Raji (cell line): ENCODE results near the gene L1CAM.

Source experiments
- POLR2A ChIP-seq: IDR thresholded peaks from 2 replicates; pipeline ENCODE4 v1.6.1; 2011; ENCODE audit warnings: low read depth, low read length, control low read depth; ENCODE audit not compliant: insufficient read depth

Gene L1CAM

DNA sequence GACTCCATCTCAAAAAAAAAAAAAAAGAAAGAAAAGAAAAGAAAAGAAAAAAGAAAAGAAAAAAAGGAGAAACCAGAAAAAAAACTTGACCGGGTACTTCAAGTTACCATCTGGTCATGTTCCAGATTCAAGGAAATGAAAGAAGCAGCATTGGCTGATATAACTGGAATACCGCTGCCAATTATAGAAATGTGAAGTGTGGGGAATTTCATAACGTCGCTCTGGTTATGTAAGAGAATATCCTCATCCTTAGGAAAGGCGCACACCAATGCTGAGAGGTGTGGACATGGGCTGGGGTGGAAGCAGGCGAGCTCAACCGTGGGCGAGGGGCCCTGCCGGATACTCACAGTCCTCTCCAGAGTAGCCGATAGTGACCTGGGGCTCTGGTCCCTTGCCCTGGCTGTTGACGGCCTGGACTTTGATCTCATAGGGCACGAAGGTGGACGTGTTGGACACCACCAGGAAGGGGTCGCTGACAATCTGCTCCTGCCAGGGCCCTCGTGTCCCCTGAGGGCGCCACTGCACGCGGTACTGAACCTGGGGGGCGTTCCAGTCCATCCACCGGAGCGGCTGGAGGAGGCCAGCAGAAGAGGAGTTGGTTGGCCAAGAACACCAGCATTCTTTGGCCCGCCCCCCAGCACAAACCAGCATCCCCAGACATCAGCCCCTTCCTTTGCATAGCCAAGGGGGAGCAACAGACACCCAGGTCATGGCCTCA, 19.5 kb downstream of the L1CAM start:
- no peak for TF ChIP-seq POLR2A

DNA sequence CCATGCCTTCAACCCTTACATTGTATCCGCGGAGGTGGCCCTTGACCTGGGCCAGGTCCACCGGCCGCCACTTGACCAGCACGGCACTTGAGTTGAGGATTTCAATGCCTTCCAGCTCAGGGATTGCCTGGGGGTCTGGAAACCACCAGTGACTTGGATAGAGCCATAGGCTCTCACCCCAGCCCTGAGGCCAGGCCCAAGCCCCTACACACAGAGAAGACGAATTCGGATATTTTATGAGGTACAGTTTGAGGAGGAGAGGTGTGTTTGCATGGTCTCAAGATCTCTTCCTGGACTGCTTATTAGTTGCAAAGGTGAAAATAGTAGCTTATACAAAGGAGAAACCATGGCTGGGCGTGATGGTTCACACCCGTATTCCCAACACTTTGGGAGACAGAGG, 20.3 kb downstream of the L1CAM start:
- TF ChIP-seq POLR2A, result no peak

DNA sequence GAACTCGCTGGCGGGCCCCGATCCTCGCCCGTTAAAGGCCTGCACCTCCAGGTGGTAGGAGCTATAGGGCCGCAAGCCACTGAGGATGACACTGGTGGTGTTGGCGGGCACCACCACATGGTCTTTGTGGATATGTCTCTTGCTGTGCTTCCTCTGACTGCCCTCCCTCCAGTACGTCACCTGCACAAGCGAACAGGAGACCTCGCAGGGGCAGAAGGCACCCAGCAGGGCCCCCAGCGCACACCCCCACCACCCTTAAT, 20.7 kb downstream of the L1CAM start:
- no peak for TF ChIP-seq POLR2A

DNA sequence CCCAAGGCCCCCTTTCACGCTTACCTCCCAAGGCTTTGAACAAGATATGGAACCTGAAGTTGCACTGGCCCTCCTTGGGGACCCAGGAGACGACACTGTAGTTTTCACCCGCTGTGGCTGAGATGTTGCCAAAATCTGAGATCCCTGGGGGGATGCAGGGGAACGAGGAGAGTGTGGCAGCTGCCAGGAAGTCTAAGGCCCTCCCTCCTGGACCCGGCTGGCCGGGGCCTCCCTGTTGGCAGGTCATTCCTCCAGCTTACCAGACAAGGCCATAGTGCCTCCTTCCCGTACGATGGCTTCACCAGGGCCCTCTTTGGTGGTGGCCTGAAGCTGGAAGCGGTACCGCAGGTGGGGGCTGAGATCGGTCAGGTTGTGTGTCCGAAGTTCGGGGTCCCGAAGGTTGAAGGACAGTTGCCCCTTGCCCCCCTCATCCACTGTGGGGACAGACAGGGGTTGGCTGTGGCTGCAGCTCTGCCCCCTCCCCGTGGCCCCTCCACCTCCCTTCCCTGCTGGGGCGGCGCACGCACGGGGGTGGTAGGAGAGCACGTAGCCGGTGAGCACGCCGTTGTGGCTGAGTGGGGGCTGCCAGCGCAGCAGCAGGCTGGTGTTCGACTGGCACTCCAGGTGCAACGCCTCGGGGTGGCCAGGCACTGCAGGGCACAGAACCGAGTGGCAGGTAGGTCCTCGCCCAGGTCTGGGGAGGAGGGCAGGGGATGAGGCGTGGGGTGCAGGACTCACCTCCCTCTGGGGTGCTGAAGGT, 21.2 kb downstream of the L1CAM start:
- TF ChIP-seq POLR2A, result no peak

DNA sequence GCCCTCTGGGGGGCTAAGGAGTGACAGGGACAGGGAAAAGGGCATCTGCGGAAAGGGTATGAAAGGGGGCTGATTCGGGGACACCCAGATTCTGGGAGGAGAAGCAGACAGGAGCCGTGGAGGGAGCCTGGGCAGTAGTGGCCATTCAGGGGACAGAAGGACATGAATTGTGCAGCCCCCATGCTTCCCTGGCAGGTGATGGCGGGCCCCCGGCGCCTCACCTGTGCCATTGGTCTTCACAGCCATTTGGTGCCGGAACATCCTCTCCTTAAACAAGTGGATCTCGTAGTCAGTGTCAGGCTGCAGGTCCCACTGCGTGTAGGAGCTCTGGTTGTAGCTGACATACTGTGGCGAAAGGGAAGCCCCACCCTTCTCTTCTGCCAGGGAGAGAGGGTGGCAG, 21.9 kb downstream of the L1CAM start:
- no peak for TF ChIP-seq POLR2A

DNA sequence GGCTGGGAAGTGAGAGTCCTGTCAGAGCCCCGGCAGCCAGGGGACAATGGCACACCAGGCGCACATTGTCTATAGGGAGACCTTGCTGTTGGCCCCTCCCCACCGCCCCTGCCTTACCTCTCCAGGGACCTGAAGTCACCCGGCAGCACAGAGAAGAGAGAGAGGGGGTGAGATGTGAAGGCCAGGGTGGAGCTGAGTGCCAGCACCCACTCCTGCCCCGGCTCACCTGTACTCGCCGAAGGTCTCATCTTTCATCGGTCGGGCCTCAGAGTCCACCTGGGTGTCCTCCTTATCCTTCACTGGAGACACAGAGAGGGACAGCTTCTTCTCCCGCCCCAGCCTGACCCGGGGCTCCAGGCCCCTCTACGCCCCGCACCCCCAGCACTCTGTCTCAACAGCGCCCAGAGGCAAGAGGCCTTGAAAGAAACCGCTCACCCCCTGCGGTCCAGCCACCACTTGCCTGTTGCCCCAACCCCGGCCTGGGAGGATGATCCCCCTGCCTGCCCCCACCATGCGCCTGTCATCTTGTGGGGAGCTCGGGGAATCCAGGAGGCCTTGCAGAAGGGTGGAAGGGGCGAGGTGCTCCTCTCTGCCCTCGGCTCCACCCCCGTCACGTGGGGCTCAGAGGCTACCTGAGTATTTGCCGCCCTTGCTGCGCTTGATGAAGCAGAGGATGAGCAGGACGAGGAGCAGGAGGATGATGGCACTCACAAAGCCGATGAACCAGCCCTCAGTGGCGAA, 22.6 kb downstream of the L1CAM start:
- TF ChIP-seq POLR2A, result no peak

DNA sequence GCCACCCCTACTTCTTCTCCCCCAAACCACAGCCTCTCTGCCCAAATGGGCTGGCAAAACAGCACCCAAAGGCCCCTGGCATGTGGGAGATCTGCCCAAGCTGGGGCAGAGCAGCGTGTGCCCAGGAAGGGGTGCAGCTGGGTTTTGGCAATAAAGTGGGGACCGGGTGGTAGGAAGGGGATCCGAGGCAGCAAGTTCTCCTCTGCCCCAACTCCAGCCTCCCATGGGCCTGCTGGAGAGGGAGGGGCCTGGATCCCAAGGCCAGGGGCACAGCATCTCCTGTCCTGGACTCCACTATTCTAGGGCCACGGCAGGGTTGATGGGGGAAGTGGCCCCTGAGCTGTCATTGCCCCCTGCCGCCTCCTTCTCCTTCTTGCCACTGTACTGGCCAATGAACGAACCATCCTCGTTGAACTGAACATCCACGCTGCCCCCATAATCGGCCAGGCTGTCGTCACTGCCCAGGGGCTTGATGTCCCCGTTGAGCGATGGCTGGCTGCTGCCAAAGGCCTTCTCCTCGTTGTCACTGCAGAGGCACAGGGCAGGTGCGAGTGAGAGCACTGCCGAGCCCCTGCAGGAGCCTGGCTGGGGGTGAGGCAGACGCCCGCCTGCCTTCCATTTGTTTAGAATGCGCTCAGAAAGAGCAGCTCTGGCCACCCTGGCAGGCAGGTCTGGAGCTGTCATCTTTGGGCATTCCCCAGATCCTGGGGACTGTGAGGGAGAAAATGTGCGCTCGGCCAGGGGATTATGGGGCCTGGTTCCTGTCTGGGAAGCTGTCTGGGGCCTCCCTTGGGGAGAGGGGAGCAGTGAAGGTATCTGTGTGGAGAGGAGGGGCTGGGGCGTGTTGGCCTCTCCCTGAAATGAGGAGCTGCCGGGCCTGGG, 23.4 kb downstream of the L1CAM start:
- TF ChIP-seq POLR2A, result no peak

DNA sequence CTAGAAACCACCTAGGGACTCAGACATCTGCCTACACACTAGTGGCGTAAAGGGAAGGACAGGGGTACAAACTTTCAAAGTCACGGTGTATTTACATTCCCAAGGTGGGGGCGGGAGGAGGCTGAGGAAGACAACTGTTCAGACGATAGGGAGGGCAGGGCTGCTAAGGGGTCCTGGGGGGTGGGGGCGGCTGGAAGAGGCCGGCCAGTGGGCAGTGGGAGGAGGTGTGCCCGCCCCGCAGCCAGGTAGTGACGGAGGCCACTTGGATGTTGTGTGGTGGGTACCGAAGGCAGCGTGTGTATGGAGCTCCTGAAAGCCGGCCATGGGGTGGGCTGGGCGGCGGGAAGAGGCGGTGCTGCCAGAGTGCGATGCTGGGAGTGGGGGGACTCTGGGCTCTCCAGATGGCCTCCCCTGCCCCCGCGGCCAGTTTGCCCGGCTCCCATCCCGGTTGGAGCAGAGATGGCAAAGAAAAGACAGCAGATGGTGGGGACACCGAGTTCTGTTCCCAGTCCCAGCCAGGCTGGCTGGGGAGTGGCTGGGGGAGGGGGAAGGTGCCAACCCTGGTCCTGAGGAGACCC, 24.2 kb downstream of the L1CAM start:
- no peak for TF ChIP-seq POLR2A

DNA sequence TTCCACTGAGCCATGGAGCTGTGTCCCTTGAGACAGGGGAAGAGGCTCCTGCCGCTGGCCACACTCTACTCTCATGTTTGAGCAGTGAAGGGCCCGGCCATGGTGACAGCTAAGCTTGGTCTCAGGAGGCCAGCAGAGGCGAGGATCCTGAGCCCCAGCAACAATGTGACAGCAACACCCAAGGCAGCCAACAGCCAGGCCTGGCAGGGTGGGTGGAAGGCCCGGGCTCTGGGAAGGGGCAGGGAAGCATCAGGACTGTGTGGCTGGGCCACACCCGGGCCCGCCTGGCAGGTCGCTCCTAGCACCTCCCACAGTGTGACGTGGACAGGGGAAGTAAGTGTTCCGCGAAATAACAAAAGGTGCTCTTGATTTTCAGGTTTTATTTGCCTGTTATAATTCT, 24.8 kb downstream of the L1CAM start:
- TF ChIP-seq POLR2A, result no peak

DNA sequence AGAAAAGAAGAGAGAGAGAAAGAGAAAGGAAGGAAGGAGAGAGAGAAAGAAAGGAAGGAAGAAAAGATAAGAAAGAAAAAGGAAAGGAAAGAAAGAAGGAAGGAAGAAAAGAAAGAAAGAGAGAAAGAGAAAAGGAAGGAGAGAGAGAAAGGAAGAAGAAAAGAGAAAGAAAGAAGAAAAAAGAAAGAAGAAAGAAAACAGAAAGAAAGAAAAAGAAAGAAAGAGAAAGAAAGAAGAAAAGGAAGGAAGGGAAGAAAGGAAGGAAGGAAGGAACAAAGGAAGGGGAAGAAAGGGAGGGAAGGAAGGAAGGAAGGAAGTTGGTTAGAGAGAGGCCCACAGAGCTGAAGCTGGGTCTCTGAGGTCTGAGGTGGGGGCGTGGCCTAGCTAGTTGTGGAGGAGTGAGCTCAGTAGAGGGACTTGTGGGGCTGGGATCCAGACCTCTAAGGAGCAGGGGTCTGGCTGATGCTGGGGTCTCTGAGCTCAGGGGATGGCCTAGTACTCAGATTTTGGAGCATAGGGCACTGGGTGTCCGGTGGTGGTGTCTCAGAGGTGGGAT, 28.5 kb downstream of the L1CAM start:
- no peak for TF ChIP-seq POLR2A

DNA sequence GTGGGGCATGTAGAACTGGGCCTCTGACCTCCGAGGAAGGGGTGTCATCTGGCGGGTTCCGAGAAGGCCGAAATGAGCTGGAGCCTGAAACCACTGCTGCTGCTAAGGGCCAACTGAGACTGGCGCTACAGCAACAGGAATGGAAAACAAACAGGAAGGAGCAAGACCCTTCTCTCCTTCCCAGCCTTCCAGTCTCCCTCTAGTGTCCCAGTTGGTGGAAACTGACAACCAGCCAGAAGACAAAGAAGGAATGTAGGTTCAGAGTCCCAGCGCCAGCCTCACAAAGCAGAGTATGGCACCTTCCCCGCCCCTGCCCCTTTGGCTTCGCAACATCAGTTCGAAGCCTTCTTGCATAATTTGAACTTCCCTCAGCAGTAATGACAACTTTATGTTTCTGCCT, 31.3 kb downstream of the L1CAM start:
- TF ChIP-seq POLR2A, result no peak

DNA sequence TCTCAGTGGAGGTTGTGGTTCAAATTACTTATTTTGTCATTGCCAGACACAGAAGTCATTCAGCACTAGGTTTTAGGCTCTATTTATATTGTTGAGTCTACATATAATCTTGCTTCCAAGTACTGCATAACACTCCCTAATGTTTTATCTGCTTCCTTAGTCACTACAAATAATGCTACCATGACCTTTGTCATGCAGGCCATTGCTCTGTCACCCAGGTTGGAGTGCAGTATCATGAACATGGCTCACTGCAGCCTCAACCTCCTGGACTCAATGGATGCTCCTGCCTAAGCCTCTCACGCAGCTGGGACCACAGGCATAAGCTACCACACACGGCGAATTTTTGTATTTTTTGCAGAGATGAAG, 32.1 kb downstream of the L1CAM start:
- no peak for TF ChIP-seq POLR2A

DNA sequence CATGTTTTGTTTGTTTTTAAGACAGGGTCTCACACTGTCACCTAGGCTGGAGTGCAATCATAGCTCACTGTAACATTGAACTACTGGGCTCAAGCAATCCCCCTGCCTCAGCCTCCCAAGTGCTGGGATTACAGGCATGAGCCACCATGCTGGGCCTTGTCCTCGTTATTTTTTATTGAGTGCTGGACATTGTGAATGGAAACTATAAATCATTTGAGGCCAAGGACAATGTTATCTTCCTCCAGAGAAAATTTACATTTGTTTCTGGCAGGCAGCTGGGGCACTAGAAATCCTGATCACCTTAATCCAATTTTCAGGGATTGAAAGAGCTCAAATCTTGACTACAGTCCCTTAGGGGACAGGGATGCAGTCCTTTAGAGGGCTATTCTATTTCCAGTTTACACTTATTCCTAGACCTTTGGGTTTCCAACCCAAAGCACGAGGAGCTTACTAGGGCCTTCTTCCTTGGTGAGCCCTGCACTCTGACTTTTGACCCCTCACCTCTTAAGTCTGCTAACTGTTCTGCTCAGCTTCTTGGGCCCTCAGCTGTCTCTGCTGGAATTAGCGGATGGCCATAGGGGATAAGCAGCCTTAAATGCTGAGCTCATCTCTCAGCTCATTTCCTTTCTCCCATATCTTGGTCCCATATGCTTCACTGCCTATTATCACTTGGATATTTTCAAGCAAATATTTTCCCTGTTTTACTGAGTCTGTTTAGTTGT, 32.6 kb downstream of the L1CAM start:
- TF ChIP-seq POLR2A, result no peak

DNA sequence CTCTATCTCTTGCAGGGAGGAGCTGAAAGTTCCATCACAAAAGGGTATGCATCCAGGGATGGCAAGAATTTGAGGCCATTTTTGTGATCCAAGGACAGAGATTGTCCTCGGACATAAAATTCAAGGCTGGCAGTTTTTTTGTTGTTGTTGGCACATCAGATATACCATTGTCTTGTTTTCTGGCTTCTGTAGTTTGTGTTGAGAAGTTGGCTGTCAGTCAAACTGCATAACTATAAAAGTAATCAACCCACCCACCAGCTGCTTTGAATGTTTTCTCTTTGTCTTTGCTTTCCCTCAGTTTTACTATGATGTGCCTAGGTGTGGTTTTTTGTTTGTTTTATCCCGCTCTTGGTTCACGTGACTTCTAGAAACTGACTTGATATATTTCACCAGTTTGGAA, 34.0 kb downstream of the L1CAM start:
- no peak for TF ChIP-seq POLR2A
